ENCODE results near the gene AIF1.

Gene AIF1

DNA sequence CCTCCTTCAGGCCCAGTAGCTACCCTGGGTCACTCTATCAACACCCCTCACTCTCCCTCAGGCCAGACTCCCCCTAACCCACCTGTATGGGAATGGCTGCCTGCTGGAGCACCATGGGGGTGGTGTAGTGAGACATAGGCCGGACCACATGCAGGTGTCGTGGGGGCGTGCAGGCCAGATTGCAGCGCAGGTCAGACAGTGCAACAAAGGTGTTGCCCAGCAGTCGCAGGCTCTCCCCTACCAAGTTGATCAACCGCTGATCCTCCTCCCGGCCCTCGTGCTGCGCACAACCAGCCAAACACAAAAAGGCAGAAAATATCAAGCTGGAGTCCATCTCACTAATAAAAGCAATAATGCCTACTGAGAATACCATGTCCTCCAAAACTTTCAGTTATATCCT, 30.3 kb downstream of the AIF1 start:
- DNase-seq, result no peak

DNA sequence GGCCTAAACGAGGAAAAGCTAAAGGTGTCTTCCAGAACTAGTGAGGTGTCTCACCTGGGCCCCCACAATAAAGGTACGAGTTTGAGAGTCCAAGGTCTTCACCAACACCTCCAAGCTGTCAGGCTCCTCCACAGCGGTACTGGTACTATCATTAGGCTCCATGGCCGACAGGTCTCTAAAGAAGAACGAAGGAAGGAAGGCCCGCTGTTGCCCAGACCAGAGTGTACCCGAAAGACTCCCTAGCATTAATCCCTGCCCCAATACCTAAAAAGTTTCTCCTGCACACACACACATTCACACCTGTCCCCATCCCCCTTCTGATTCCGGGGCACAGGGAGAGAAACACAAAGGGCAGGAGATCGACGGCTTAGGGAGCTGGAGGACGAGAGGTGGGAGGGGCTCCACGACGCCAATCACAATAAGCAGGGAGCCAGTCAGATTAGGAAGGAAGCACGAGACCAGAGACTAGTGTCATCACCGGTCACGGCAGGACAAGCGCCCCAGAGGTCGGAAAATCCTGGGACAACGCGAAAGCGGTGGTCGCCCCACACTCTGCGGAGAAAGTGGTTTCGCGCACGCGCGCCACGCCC, 36.7 kb downstream of the AIF1 start:
- no peak for DNase-seq

DNA sequence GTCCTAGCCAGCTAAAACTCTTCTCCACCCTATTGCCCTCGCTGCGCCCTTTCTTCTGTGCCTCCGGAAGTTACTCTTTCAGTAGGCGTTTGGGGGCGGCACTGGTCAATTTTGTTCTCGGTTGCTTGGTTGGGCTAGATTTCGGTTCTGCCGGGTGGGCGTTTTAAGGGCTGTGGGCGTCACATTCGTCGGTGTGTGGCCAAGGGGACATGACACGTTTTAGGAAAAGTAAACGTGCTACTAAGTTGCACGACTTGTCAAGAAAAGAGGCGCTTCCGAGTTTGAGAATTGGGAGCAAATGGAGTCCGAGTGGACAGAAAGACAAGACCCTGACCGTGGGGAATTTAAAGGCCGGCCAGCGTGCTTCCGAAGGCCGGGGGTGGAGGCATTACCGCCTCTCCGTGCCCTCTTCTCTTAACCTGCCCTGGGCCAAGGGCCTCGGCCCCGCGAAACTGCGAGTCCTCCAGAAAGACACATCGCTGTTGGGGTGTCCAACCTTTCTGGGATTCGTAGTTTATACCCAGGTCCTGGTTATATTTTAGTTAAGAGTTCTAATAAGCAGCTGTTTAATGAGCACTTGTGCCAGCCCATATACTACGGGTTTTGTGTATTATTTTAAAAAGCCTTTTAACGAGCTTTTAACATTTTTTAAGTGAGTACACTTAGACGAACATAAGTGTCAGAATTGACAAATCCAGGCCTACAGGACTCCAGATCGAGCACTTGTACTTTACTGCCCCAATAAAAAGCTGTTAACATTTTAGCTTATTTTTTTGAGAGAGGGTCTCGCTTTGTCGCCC, 38.1 kb downstream of the AIF1 start:
- no peak for DNase-seq

DNA sequence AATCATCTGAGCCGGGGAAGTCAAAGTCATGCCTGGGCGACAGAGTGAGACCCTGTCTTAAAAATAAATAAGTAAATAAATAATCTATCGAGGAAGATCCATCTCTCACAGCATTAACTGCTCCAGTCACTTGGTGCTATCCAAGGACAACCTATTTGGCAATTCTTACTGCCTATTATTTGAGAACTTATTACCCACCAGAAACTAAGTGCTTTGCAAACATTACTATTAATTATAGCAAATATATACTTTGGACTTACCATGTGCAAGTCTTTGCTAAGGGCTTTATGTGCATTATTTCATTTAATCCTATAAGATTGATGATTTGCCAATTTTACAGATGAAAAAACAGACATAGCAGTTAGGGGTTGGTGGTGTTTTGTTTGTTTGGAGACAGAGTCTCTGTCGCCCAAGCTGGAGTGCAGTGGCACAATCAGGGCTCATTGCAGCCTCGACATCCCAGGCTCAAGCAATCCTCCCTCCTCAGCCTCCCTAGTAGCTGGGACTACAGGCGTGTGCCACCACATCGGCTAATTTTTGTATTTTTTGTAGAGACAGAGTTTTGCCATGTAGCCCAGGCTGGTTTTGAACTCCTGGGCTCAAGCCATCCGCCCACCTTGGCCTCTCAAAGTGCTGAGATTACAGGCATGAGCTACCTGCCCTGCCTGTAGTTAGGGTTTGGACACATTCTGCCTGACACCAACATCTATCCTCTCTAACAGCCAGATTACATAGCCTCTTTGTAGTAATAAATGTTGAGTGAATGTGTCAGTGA, 39.7 kb downstream of the AIF1 start:
- DNase-seq, result no peak

DNA sequence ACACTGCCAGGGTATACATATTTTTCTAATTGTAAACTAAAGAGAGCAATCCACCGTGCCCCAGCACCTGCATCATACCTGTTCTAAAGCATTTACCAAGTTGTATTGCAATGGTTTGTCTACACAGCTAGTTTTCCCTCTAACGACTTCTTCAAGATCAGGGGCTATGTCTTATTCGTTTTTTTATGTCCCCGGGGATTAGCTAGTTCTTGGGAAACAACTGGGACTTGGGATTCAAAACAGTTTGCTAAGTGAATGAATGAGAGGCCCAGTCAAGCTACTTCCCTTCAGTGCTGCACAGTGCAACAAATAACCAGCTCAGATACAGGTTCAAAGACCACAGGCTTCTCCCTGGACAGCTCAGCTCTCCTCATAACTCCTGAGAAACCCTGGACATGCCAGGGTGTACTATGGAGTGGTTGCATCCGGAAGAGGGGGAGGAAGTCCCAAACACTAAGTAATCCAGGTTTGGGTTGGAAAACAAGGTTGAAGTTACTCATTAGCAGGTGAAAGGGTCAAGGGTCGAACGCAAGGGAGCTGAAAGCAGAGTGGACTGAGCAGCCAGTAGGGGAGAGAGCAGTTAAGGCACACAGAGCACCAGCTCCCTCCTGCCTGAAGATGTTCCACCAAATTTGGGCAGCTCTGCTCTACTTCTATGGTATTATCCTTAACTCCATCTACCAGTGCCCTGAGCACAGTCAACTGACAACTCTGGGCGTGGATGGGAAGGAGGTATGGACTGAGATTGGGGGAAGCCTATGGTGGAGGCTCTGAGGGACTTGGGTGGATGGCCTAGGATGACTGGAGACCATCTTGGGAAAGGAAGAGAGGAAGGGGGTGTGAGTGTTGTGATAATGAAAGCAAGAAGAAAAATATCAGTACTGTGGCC, 40.6 kb downstream of the AIF1 start, which contains the start of gene APOM:
Gene APOM (plus strand): TSS at position 546 of the 889 bp plus-strand sequence. CDS start 73 bp downstream, at position 619.
- DNase-seq, result no peak

DNA sequence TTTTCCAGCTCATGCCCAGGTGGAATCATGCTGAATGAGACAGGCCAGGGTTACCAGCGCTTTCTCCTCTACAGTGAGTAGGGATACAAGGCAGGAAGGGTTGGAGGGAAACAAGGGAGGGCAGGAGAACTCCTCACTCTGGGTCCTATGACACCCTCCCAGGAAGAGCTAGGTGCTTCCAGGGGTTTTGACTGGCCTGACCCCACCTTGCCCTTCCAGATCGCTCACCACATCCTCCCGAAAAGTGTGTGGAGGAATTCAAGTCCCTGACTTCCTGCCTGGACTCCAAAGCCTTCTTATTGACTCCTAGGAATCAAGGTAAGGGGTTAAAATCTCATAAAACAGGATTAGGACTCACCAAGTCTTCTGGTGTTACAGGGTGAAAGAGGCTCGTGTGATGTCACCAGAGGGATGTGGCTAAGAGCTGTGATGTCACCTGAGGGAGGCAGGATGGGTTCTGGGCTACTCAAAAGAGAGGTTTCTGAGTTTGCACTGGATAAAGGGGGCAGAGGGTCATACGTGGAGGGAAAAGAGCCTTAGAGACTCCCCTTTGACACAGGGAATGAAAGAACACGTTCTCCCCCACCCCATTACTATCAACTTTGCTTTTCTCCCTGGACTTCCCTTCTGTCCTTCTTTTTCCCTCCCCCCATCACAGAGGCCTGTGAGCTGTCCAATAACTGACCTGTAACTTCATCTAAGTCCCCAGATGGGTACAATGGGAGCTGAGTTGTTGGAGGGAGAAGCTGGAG, 42.5 kb downstream of the AIF1 start:
- DNase-seq, result peak; percentile 42

DNA sequence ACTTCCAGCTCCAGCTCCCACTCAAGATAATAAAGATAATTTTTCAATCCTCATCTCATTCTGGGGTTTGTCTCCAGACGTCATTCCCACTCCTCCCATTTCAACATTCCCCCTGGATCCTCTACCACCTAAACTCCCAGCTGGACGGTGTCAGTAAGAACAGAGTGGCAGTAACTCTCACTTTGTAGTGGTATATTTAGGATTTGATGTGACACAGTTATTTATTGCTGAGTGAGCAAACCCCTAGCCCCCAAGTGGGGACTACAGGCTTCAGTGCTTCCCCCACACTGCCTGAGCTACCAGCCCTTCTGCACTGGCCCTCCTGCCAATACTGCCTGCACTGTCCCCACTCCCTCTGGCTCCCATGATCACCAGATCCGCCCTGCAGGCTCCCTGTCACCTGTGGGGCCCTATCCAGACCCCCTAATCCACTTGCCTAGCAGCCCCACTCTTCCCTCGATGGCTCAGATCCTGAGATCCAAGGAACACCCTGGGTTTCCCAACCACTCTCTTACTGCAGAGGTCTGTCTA, 43.2 kb downstream of the AIF1 start:
- DNase-seq, result no peak

DNA sequence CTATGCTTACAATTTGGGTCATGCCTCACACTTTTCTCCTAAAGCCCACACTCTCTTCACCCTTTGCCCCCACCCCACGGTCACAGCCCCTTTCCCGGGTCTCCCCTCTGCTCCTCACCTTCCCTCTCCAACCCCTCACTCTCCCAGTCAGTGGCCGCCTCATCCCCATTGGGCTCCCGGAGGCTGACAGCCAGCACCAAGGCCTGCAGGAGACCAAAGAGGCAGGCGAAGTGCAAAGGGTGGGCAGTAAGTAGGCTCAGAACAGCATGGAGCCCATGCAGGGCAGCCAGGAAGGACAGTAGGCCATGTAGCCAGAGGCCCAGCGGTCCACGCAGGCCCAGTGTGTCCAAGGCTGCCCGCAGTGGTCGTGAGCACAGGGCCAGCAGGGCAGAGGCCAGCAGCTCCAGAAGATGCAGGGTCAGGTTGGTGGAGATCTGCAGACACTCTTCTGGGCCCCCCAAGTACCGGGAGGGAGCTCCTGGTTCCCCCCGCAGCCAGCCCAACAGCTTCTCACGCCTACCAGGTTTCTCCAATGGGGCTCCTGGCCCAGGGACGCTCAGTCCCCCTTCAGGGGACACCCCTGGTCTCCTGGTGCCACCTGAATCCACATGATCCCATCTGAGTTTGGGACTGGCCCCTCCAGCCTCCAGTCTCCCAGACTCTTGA, 44.1 kb downstream of the AIF1 start:
- DNase-seq, result no peak

DNA sequence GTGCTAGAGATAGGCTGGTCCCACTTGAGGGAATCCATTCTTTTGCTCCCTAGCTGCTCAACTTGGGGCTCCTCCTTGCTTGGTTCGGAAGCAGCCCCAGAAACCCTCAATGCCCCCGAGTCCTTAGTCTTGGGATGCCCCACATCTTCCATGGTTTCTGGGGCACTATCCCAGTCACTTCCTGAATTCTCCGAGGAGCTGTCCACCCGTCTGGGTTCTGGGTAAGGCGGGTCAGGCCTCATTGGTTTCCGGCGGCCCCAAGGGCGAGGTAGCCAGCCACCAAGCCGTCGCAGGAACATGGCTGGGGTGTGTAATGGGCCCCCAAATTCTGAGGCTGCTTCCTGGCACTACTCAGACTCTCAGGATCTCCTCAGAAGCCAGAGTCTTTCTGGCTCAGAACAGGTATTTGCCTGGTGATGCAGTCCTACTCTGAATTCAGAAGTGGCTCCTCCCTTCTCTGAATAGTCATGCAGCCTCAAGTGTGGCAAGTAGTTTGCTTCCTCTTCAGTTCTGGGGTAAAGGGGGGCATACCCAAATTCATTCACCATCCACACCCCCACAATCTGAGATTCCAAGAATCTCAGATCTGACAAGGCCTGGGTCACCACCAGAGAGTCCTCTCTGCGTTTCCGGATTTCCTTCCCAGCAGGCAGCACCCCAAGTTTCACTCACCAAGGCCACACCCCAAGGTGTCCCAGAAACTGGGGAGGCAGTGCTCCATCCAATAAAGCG, 44.8 kb downstream of the AIF1 start:
- DNase-seq, result peak; percentile 43

DNA sequence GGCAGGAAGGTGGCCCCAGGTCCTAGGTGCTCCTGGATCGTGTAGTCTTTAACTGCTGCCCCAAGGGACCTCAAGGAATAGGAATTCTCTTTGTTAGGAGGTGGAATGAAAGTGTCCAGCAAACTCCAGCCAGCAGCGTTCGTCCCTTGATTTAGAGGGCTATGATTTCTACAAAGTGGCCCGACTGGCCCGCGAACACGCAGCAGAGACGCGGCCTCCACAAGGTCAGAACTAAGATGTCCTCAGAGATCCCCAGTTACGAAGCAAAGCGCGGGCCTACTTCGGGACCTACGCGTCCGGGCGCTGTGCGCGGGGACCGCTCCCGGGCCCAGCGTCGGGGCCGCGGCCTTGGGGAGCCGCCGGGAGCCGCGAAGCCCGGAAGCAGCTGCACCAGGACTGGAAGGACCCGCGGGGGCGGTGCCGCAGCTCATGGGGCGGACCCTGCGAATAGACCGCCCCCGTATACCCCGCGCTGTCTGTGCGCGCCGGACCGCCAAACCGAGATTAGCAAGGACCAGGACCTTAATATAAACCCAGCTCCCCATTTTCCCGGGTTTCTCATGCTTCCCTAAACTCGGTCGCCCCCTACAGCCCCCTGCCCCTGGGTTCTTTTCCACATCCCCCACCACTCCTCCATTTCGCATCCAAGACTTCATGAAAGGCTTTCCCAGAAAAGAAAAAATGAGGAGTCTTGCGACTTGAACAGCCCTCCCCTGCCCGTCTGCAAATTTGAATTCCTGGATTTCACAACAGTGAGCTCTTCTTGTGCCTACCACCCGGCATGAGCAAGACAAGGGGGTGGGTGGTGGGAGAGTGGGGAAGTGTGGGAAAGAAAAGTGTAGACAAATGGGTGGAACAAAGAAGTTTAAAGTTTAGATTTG, 45.6 kb downstream of the AIF1 start, which contains the start of gene C6orf47:
Gene C6orf47 (minus strand): TSS at position 398 of the 881 bp plus-strand sequence. CDS start 831 bp downstream, outside the sequence.
- peak; percentile 81 for DNase-seq

DNA sequence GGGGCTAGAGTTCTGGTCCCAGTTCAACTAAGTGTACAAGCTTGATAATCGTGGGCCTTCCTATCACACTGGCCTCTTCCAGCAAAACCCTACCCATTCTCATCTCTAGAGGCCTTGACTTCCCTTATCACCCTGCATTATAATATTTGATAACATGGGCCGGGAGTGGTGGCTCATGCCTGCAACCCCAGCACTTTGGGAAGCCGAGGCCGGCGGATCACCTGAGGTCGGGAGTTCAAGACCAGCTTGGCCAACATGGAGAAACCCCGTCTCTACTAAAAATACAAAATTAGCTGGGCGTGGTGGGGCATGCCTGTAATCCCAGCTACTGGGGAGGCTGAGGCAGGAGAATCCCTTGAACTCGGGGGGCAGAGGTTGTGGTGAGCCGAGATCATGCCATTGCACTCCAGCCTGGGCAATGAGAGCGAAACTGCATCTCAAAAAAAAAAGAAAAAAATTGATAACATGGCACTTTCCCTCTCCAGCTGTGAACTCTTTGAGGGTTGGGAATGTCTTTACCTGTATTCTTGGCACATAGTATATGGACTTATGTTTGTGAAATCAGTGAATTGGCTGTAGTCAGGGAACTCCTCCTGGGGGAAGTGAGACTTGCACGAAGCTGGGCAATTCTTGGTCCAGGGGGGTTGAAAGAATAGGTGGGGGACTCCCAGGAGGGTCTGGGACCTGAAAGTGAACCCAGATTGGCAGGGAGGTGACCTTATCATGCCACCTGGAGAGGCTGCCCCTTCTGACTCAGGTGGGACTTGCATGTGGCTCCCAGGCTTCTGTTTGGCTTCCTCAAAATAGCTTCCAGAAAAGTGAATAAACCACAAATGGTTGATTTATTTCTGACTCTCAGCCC, 46.5 kb downstream of the AIF1 start:
- DNase-seq, result no peak

DNA sequence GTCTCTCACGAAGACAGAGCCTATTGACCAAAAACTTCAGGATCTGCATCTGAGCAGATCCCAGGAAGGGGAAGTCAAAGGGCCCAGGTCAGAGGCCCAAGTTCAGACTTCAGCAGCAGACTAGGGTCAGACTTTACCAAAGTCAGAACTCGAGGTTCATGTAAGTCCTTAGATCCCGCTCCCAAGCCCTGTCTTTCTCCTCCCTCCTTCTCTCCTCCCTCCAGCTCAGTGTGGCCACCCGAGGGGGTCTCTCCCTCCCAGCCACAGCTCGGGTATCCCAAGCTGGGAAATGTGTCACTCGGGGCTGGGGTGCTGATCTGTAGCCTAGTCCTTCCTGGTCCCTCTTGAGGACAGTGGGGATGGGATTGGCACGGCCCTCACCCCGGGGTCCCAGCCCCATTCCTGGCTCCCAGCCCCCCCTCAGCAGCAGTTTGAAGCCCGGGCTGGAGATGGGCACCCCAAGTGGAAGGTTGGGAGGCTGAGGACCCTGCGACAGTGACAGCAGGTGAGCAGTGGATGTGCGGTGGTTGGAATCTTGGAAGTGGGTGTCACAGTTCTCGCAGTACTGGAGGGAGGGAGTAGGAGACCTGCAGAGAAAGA, 47.2 kb downstream of the AIF1 start:
- DNase-seq, result no peak

DNA sequence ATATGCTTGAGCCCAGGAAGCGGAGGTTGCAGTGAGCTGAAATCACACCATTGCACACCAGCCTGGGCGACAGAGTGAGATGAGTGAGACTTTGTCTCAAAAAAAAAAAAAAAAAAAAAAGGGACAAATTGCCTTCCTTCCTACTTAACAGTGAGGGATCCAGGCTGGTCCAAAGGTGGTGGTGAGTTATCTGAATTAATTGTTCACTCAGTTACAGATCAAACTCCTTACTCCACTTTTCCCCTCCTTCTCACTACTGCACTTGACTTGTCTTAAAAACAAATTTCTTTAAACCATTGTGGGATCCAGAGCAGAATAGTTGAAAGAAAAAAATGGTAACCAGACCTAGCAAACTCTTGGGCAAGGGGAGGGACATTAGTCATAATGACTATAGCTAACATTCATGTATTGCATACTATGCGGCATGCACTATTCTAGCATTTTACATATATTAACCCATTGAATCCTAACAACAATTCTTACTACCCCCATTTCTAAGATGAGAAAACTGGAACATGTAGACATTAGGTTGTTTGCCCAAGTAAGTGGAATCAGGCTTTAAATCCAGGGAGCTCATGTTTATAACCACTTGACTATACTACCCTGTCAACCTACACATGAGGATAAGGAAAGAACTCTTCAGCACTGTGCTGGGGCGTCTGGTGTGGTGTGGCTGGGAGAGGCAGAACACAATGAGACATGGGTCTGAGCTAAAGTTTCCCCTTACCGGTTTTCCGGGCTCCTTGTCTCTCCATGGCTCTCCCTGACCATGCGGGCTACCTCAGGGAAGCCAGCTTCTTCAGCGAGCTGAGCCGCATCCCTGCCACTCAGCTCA, 48.3 kb downstream of the AIF1 start:
- DNase-seq, result no peak

DNA sequence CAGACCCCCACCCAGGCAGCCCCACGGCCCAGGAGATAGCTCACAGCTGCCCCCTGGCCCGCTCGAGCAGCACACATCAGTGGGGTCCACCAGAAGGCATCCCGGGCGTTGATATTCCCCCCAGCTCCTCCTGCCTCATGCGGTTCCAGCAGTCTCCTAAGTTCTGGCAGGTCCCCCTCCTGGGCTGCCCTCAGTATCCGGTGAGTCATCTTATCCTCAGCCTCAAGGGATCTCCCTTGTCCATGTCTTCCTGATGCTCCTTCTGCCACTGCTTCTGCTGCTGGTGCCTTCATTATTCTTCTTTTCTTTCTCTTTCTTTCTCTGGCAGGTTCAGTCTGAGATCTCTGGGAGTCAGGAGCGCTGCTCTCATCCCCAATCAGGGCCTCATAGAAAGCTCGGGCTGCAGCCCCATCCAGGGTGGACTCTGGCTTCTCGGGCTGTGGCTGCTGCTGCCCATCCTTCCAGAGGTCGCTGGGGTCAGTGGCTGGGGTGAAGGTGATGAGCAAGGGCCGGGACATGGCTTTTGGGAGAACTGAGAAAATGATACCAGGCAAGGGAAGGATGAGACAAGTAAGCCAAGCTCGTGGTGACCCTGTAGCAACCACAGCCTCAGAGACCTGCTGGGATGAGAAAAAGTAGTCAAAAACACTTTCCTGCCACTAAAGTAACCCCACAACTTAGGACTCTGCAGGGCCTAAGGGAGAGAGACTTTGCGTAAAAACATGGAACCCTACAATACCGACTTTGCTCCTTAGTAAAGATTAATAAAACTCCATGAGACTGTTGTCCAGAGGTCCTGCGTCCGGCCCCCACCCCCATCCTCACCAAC, 49.1 kb downstream of the AIF1 start:
- DNase-seq, result no peak

DNA sequence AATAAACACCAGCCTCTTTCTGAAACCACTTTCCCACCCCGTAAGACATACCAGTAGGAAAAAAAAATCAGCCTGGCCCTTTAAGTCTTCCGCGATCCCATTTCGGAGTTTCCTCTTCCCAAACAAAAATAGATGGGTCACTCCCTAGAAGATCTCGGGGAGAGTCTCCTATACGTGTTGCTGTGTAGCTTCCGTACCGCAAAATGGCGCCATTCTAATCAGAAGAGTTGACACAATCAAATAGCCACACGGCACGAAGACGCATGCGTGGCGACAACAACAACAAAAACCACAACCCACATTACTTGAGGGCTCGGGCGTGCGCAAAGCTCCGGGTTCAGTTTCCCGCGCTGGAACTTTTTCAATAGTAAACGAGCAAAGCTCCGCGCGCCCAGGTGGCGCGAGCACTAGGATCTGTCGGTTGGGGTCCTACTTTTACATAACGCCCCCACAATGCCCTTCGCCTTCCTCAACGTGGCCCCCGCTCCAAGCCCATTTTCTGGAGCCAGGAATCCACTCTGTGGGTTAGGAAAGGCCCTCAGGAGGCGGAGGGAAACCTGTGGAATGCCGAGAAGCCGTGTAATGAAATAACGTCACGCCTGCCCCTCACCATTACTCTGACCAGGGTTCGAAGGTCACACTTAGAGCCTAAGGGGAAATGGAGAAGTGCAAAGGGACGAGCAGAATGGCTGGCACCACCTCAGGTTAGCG, 49.9 kb downstream of the AIF1 start, which contains the start of gene GPANK1:
Gene GPANK1 (minus strand): TSS at position 208 of the 711 bp plus-strand sequence. CDS start 519 bp downstream, outside the sequence.
- peak; percentile 93 for DNase-seq
